DMS53 treated with DMSO at 0.1 percent for 48 hours (cell line): ENCODE measurements around the gene ARHGAP24.
"Not testable (repeated sequence)": the region's sequence is repeated elsewhere in the genome, so short reads cannot be mapped to it uniquely, and the experiment has no call there.

Experiments
- DNase-seq: peaks from one replicate; lab custom pipeline; 2025; ENCODE audit not compliant: unreplicated experiment; lab: John Stamatoyannopoulos, UW

Gene ARHGAP24

GRCh38 chr4:85836588-85837438, 361.9 kb downstream of the ARHGAP24 start:
- DNase-seq: no peak

- no peak for DNase-seq
Observed at GRCh38 chr4:85837439-85837733, 362.4 kb downstream of the ARHGAP24 start.

DNA sequence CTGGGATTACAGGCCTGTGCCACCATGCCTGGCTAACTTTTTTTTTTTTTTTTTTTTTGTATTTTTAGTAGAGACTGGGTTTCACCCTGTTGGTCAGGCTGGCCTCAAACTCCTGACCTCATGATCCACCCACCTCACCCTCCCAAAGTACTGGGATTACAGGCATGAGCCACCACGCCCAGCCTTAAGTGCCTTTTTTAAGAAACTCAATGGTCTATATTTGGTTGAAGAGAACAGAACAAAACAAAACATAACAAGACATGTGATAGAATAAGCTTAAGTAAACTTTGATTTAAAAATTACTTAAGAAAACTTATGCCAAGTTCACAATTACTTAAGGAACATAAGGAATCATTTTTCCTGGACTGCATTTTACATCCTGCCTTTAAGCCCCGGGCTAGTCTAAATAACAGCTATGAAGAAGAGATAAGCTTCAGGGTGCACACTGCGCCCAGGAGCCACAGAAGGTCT, 365.1 kb downstream of the ARHGAP24 start:
- not testable (repeated sequence) for DNase-seq

DNA sequence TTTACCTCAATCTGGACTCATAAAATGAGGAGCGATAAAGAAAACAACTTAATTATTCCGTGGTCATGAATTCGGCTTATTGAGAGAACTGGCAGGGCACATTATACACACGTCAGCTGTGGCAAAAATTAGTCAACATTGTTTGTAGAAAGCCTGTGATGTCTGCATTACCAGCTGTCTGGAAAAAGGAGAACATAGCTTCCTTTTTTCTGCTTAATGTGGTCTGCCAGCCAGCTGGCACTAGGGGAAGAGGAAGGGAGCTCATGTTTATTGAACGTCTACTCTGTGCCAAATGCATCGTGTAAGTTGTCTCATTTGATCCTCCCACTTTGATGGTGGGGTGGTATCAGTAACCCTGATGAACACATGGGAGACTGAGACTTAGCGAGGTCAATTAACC, 367.6 kb downstream of the ARHGAP24 start:
- no peak for DNase-seq

DNA sequence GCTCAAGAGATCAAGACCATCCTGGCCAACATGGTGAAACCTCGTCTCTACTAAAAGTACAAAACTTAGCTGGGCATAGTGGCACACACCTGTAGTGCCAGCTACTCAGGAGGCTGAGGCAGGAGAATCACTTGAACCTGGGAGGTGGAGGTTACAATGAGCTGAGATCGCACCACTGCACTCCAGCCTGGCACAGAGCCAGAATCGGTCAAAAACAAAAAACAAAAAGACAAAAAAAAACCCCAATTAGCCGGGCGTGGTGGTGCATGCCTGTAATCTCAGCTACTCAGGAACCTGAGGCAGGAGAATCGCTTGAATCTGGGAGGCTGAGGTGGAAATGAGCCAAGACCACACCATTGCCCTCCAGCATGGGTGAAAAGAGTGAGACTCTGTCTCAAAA, 378.8 kb downstream of the ARHGAP24 start:
- DNase-seq: not testable (repeated sequence)

GRCh38 chr4:85854546-85854945, 379.6 kb downstream of the ARHGAP24 start:
- no peak for DNase-seq

- DNase-seq: no peak
Observed at GRCh38 chr4:85860066-85860740, 385.3 kb downstream of the ARHGAP24 start.

DNA sequence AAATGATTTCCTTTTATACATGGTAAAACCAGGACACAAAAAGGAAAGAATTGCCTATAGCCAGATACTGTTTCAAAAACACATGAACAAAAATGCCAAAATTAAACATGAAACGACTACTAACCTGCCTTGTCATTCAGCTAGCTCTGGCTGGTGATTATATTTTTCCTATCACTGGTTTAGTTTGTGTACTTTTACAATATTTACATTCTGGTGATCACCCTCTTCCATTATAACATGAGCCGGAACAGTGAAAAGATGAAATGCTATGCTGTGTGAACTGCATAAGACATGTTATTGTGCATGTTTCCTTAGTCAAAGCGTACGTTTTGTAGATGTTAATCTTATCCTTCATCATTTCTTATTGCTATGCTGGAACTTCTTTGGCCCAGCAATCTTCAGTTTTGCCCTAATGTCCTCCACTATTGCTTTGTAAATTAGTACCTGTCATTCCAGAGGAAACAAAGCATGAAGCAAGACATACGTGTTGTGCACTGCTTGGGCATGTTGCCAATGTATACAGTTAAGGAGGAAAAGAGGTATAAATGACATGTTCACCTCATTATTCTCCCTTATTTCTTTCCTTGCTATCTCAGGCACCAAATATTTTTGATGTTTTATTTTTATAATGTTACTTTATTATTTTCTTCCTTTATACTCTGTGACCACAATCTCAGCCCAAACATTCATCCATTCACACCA, 386.3 kb downstream of the ARHGAP24 start:
- peak; percentile 37 for DNase-seq

GRCh38 chr4:85862896-85863295, 387.9 kb downstream of the ARHGAP24 start:
- no peak for DNase-seq

GRCh38 chr4:85864259-85865205, 389.6 kb downstream of the ARHGAP24 start:
- no peak for DNase-seq

GRCh38 chr4:85865256-85865655, 390.3 kb downstream of the ARHGAP24 start:
- no peak for DNase-seq

DNA sequence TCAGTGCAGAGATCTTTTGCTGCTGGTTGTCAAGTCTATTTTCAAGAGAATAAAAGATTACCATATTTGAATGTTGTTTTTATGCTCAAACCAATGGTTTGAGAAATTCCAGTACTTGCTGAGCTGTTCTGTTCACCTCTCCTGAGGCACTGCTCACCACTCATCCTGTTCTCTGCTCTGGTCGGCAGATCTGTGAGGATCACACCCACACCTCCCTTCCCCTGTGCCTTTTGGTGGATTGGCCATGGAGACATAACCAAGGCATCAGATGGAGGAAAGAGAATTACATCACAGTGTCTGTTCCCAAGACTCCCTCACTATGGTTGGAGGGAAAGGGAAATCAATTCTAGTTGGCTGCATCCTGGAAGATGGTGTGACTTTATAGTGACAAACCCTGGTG, 391.6 kb downstream of the ARHGAP24 start:
- DNase-seq: no peak

DNA sequence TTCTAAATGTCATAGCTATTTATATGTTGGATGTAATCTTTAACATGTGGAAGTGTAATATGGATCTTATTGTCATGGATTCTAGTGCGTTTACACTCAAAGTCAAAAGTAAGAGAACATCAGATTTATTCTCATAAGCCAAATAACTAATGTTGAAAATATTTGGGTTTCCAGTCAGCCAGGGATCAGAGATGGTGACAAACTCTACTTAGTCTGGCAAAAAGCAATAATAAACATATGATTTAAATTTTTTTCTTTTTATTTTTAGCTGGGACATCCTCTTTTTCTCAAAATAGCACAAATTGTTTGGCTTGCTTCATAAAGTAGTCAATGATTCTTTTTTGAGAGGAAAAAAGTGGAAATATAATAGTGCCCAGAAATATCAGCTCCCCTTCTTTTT, 392.3 kb downstream of the ARHGAP24 start:
- DNase-seq: no peak

DNA sequence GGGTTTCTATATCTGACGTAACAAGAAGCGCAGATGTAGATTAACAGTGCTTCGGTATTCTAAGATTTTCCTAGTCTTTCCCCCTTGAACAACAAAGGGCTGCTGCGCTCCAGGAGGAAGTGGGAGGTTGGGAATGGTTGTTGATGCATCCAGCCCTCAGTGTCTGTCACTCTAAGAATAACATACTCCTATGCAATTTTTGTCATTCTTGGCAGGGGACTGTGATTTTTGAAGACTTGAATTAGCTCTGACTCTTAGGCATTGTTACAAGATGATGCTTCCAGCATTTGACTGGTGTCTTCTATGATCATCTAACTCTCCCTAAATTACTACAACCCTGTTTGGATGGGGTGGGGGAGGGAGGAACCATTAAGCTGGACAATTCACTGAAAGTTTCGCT, 394.2 kb downstream of the ARHGAP24 start:
- DNase-seq: no peak

DNA sequence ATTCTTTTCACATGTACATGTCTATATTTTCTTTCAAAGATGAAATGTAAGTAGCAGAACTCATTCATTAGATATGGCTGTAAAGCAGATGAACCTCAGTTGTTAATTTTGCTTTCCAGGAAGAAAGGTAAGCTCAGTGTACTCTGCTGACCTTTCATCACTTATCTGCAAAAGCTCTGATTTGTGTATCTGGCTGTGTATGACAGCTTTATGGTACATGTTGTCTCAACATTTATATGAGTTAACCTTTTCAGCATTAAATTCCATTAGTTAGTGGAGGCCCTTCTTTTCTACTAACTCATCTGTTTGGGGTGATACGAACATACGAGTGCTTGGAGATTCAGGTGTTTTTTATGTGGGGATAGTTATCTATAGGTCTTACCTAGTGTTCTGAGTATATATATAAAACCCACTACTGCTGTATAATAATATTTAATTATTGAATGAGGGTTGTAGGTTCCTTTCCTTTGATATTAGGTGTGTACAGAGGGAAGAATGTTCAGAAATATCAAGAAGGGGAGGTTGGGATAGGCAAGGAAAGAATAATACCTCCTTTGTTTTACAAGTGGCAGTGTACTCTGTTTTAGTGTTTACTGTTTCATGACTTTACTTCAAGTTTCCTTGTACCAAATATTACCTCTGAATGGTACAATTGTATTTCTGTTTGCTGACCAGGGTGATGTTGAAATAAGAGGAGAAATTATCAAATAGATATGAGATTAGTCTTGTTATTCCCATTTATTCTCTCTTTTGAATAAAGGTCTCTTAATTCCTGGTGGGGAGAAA, 395.5 kb downstream of the ARHGAP24 start:
- DNase-seq: no peak

DNA sequence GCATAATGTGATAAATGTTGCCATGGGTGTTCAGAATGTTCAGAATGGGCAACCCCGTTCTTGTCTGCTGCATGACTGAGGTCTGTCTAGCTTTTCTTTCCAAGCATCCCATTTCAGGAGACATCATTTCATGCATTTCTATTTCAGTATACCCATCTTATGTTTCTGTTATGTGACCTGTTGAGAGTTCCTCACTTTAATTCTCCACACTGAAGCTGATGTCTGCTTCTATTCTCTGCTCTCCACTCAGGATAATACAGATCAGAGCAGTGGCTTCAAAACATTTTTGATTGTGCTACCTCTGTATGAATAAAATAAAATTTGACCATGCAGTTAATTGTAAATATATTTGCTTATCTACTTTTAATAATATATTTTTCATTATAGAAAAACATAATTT, 398.6 kb downstream of the ARHGAP24 start:
- DNase-seq: no peak

DNA sequence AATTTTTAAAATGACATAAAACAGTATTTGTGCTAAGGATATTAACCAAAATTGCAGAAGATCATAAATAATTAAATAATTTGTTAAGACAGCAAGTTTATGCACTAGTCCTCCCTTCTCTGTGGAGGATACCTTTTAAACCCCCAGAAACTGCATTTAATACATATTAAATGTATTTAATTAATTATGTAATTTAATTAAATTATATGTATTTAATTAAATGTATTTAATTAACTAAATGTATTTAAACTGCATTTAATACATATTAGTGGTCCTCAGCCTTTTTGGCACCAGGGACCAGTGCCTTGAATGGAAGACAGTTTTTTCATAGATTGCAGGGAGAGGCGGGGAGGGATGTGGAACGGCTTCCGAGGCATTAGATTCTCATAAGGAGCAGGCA, 404.6 kb downstream of the ARHGAP24 start:
- DNase-seq: no peak

GRCh38 chr4:85883180-85883579, 408.2 kb downstream of the ARHGAP24 start:
- DNase-seq: no peak

DNA sequence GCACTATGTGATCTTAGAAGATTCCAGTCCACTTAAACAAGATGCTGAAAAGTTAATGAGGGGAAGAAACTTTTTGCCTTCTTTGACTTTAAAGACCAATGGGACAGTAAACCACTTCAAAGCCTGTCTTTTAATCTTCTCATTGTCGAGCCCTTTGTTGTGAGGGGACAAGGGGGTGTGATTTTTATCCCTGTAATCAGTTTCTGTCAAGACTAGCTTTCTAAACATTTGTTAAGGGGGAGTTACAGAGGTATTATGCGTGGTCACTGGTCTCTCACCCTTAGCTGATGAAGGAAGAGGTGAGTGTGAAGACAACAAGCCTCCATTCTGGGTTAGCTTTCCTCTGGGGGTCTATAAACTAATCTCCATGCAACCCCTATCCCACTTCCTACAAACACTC, 409.3 kb downstream of the ARHGAP24 start:
- DNase-seq: no peak

DNA sequence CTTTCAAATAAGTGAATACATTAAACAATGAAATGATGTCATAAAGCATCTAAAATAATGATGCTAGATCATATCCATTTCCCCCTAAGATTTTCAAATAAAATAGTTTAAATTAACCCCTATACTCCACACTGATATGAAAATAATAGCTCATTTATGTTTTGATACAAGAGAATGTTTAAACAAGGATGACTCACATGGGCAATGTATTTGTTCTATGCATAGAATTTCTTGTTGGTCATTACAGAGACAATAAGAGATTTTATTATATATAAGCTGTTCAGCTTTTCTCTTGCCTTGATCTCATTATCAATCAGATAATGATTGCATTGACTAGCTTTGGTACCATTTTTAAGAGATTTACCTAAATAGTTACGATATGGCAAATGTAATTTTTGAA, 411.7 kb downstream of the ARHGAP24 start:
- DNase-seq: peak; percentile 32
